IgD-negative memory B cell (primary cell): ENCODE results near the gene SMAP1. TPM values are rescaled to one million over a fixed set of nuclear protein-coding genes. Genes with fewer than 3 reads are reported as not detected.

Experiments
- H3K27ac Mint-ChIP-seq, 3 donors: one replicate each; pipeline ENCODE4 v1.8.0; 2020 to 2022; ENCODE audit warnings: mild to moderate bottlenecking in 3 of 3, mixed read lengths in 3 of 3, moderate library complexity in 1 of 3
- H3K27me3 Mint-ChIP-seq: one replicate; pipeline ENCODE4 v1.8.0; 2021; ENCODE audit warnings: mixed read lengths
- H3K36me3 Mint-ChIP-seq: one replicate; pipeline ENCODE4 v1.8.0; 2020; ENCODE audit warnings: mild to moderate bottlenecking, mixed read lengths
- H3K4me1 Mint-ChIP-seq, 3 donors: one replicate each; pipeline ENCODE4 v1.8.0; 2020 to 2022; ENCODE audit warnings: mixed read lengths in 3 of 3, mild to moderate bottlenecking in 1 of 3
- H3K4me3 Mint-ChIP-seq, 4 donors: one replicate each; pipeline ENCODE4 v1.8.0; 2020 to 2022; ENCODE audit warnings: mild to moderate bottlenecking in 4 of 4, mixed read lengths in 4 of 4, moderate library complexity in 3 of 4
- H3K9me3 Mint-ChIP-seq, 3 donors: one replicate each; pipeline ENCODE4 v1.8.0; 2020 to 2021; ENCODE audit warnings: mixed read lengths in 3 of 3, mild to moderate bottlenecking in 1 of 3
- polyA plus RNA-seq: library from polyadenylated mRNA; unstranded; fragments of 300-500 nt; fragmentation: Illumina TruSeq; gene quantifications from one replicate; pipeline ENCODE4 v1.2.3, GENCODE V29; 2021

SMAP1 gene
- polyA plus RNA-seq, 1 donor from 2014 or later = 18.2 TPM

- Mint-ChIP-seq H3K36me3 (peaks cover 12% of the 10 kb centered on the region), H3K9me3 (peaks cover 2 to 8% (median 5%) of the 10 kb centered on the region in 3 donors), H3K4me3 (no peak overlapping the region), H3K4me1 (peaks cover 0 to 2% (median 0%) of the 10 kb centered on the region in 3 donors), H3K27ac (no peak overlapping the region), H3K27me3 (no peaks in the 10 kb centered on the region)
Observed at GRCh38 chr6:70823651-70824050, 156.0 kb downstream of the SMAP1 start.

GRCh38 chr6:70831427-70831826 is 163.7 kb downstream of the SMAP1 start:
- Mint-ChIP-seq H3K4me3 (peak overlapping the region in 1 of 4 donors; percentile 76), H3K27me3 (no peaks in the 10 kb centered on the region), H3K9me3 (peaks cover 0 to 4% (median 0%) of the 10 kb centered on the region in 3 donors), H3K27ac (no peak overlapping the region), H3K4me1 (peaks cover 0 to 6% (median 0%) of the 10 kb centered on the region in 3 donors), H3K36me3 (peaks cover 13% of the 10 kb centered on the region)

- H3K4me3 Mint-ChIP-seq = no peak overlapping the region
- peaks cover 23% of the 10 kb centered on the region for H3K36me3 Mint-ChIP-seq
Observed at GRCh38 chr6:70834520-70834919, 166.8 kb downstream of the SMAP1 start.

GRCh38 chr6:70838907-70839285 is 171.2 kb downstream of the SMAP1 start:
- no peaks in the 10 kb centered on the region for H3K9me3 Mint-ChIP-seq
- H3K27ac Mint-ChIP-seq = no peak overlapping the region
- H3K36me3 Mint-ChIP-seq = peaks cover 18% of the 10 kb centered on the region
- peaks cover 0 to 2% (median 1%) of the 10 kb centered on the region in 3 donors for H3K4me1 Mint-ChIP-seq
- no peaks in the 10 kb centered on the region for H3K27me3 Mint-ChIP-seq
- H3K4me3 Mint-ChIP-seq = no peak overlapping the region

More at GRCh38 chr6:70834520-70834919, 166.8 kb downstream of the SMAP1 start:
- H3K9me3 Mint-ChIP-seq = peaks cover 0 to 4% (median 0%) of the 10 kb centered on the region in 3 donors
- no peak overlapping the region for H3K27ac Mint-ChIP-seq
- H3K27me3 Mint-ChIP-seq = no peaks in the 10 kb centered on the region
- H3K4me1 Mint-ChIP-seq = peaks cover 0 to 5% (median 2%) of the 10 kb centered on the region in 3 donors

GRCh38 chr6:70839286-70840266 is 171.9 kb downstream of the SMAP1 start:
- H3K4me3 Mint-ChIP-seq = no peak overlapping the region
- H3K36me3 Mint-ChIP-seq = peaks cover 16% of the 10 kb centered on the region
- peaks cover 0 to 2% (median 1%) of the 10 kb centered on the region in 3 donors for H3K4me1 Mint-ChIP-seq
- H3K27me3 Mint-ChIP-seq = no peaks in the 10 kb centered on the region
- H3K9me3 Mint-ChIP-seq = no peaks in the 10 kb centered on the region
- peak overlapping the region in 2 of 3 donors; percentile 14 to 46 for H3K27ac Mint-ChIP-seq

- peaks cover 12% of the 10 kb centered on the region for H3K36me3 Mint-ChIP-seq
- no peaks in the 10 kb centered on the region for H3K9me3 Mint-ChIP-seq
- peaks cover 1 to 5% (median 2%) of the 10 kb centered on the region in 3 donors for H3K4me1 Mint-ChIP-seq
- no peak overlapping the region for H3K27ac Mint-ChIP-seq
- H3K27me3 Mint-ChIP-seq = no peaks in the 10 kb centered on the region
- H3K4me3 Mint-ChIP-seq = no peak overlapping the region
Observed at GRCh38 chr6:70841112-70841511, 173.4 kb downstream of the SMAP1 start.

GRCh38 chr6:70842541-70842940 is 174.9 kb downstream of the SMAP1 start:
- no peak overlapping the region for H3K4me3 Mint-ChIP-seq
- peaks cover 3 to 7% (median 5%) of the 10 kb centered on the region in 3 donors for H3K4me1 Mint-ChIP-seq
- no peaks in the 10 kb centered on the region for H3K27me3 Mint-ChIP-seq
- peaks cover 11% of the 10 kb centered on the region for H3K36me3 Mint-ChIP-seq
- H3K9me3 Mint-ChIP-seq = no peaks in the 10 kb centered on the region
- no peak overlapping the region for H3K27ac Mint-ChIP-seq

GRCh38 chr6:70843328-70843918 is 175.7 kb downstream of the SMAP1 start:
- Mint-ChIP-seq H3K9me3 (no peaks in the 10 kb centered on the region), H3K4me3 (no peak overlapping the region)

GRCh38 chr6:70844301-70844700 is 176.6 kb downstream of the SMAP1 start:
- Mint-ChIP-seq H3K9me3 (no peaks in the 10 kb centered on the region), H3K27ac (no peak overlapping the region), H3K4me1 (peaks cover 2 to 17% (median 13%) of the 10 kb centered on the region in 3 donors), H3K27me3 (no peaks in the 10 kb centered on the region), H3K36me3 (peaks cover 4% of the 10 kb centered on the region), H3K4me3 (no peak overlapping the region)

More at GRCh38 chr6:70843328-70843918, 175.7 kb downstream of the SMAP1 start:
- H3K36me3 Mint-ChIP-seq = peaks cover 9% of the 10 kb centered on the region
- no peaks in the 10 kb centered on the region for H3K27me3 Mint-ChIP-seq
- peaks cover 3 to 10% (median 6%) of the 10 kb centered on the region in 3 donors for H3K4me1 Mint-ChIP-seq
- no peak overlapping the region for H3K27ac Mint-ChIP-seq

GRCh38 chr6:70846207-70846835 is 178.6 kb downstream of the SMAP1 start:
- Mint-ChIP-seq H3K27me3 (no peaks in the 10 kb centered on the region), H3K36me3 (no peaks in the 10 kb centered on the region), H3K9me3 (no peaks in the 10 kb centered on the region), H3K27ac (peak overlapping the region in 2 of 3 donors; percentile 3 to 18), H3K4me1 (peaks cover 2 to 15% (median 13%) of the 10 kb centered on the region in 3 donors), H3K4me3 (no peak overlapping the region)

GRCh38 chr6:70847106-70848084 is 179.7 kb downstream of the SMAP1 start:
- no peaks in the 10 kb centered on the region for H3K36me3 Mint-ChIP-seq
- H3K4me3 Mint-ChIP-seq = no peak overlapping the region
- H3K27me3 Mint-ChIP-seq = no peaks in the 10 kb centered on the region
- peaks cover 2 to 15% (median 13%) of the 10 kb centered on the region in 3 donors for H3K4me1 Mint-ChIP-seq
- H3K27ac Mint-ChIP-seq = no peak overlapping the region
- no peaks in the 10 kb centered on the region for H3K9me3 Mint-ChIP-seq

- no peak overlapping the region for H3K27ac Mint-ChIP-seq
- peaks cover 2 to 15% (median 13%) of the 10 kb centered on the region in 3 donors for H3K4me1 Mint-ChIP-seq
- no peaks in the 10 kb centered on the region for H3K27me3 Mint-ChIP-seq
- H3K4me3 Mint-ChIP-seq = no peak overlapping the region
- H3K36me3 Mint-ChIP-seq = peaks cover 3% of the 10 kb centered on the region
- no peaks in the 10 kb centered on the region for H3K9me3 Mint-ChIP-seq
Observed at GRCh38 chr6:70849348-70850069, 181.8 kb downstream of the SMAP1 start.

GRCh38 chr6:70852667-70853246 is 185.1 kb downstream of the SMAP1 start:
- Mint-ChIP-seq H3K36me3 (peaks cover 6% of the 10 kb centered on the region), H3K9me3 (no peaks in the 10 kb centered on the region), H3K27me3 (no peaks in the 10 kb centered on the region)

More at GRCh38 chr6:70852667-70853246, 185.1 kb downstream of the SMAP1 start:
- H3K27ac Mint-ChIP-seq = no peak overlapping the region
- H3K4me3 Mint-ChIP-seq = no peak overlapping the region
- peaks cover 15 to 23% (median 16%) of the 10 kb centered on the region in 3 donors for H3K4me1 Mint-ChIP-seq
